HFFc6 (cell line): ENCODE measurements around the gene ARL8B. TPM values are rescaled to one million over a fixed set of nuclear protein-coding genes. Genes with fewer than 3 reads are reported as not detected.

ENCODE experiments used
- DNase-seq: peaks from one replicate; pipeline ENCODE4 v3.0.0-alpha.2; 2018
- H3K27ac Mint-ChIP-seq: 2 replicates; pipeline ENCODE4 v1.8.0; 2020; ENCODE audit warnings: mild to moderate bottlenecking, mixed read lengths
- H3K27me3 Mint-ChIP-seq: 2 replicates; pipeline ENCODE4 v1.8.0; 2021; ENCODE audit warnings: mild to moderate bottlenecking, moderate library complexity, mixed read lengths; ENCODE audit not compliant: insufficient read depth
- H3K36me3 Mint-ChIP-seq: 2 replicates; pipeline ENCODE4 v1.8.0; 2021; ENCODE audit warnings: low read depth, mixed read lengths
- H3K4me1 Mint-ChIP-seq: 2 replicates; pipeline ENCODE4 v1.8.0; 2020; ENCODE audit warnings: low read depth, mixed read lengths
- H3K4me3 Mint-ChIP-seq: 2 replicates; pipeline ENCODE4 v1.8.0; 2020; ENCODE audit warnings: mild to moderate bottlenecking, moderate library complexity, mixed read lengths
- H3K9me3 Mint-ChIP-seq: 2 replicates; pipeline ENCODE4 v1.8.0; 2020; ENCODE audit warnings: mild to moderate bottlenecking, mixed read lengths
- total RNA-seq, 6 experiments: library from RNA; stranded (reverse); fragmentation: NEBNext Ultra II Directional; extraction: Animal tissue kit (Norgen Biotek cat#: 25700); gene quantifications; 2 replicates in 1 of 6; 3 replicates in 5 of 6; pipeline ENCODE4 v1.2.3, GENCODE V29; 2021
- TF ChIP-seq, protein P1 (sequence below): fragments of 200-600 bp; sonication (generic); IDR thresholded peaks from 2 replicates; pipeline ENCODE4 v1.5.0; 2021; ENCODE audit warnings: antibody characterized with exemption, mild to moderate bottlenecking

The ARL8B gene
- total RNA-seq, 6 experiments from 2014 or later: 48.9 to 64.7 (median 53.7) TPM

DNA sequence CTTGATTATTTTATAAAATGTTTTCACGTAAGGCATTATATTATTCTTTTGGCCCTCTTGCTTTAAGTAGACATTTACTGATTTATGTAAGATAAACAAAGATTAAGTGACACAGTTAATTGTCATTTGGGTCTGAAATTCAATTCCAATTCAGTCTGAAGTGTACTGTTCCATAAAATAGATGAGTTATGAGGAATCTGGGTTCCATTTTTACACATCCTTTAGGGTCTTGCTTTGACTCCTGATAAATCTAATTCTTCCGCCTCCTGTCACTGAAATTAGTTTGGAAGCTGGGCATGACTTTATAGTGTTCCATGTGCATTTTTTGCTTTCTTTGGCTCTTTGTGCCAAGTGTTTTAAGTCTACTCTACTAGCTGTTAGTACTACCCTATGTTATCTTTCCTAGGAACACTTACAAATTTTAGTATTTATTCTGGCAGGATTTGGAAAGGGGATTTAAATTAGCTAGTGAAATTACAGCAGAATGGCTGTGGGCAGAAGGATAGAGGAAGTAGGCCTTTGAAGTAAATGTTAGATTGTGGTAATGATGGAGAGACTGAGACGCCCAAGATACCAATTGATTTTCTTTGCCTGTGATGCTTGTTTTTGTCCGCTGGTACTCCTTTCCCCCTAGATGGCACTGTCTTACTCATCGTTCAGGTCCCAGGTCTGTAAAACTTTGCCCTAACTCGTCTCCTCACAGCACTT, 14.3 kb downstream of the ARL8B start:
- Mint-ChIP-seq H3K27me3 (no peaks in the 10 kb centered on the region), H3K36me3 (peaks cover 4% of the 10 kb centered on the region; the same call in 1 of the 2 replicates), H3K4me1 (peaks cover 60% of the 10 kb centered on the region), H3K9me3 (no peaks in the 10 kb centered on the region), H3K4me3 (no peak overlapping the region), H3K27ac (peak overlapping the region; percentile 75)
- TF ChIP-seq, protein P1, sequence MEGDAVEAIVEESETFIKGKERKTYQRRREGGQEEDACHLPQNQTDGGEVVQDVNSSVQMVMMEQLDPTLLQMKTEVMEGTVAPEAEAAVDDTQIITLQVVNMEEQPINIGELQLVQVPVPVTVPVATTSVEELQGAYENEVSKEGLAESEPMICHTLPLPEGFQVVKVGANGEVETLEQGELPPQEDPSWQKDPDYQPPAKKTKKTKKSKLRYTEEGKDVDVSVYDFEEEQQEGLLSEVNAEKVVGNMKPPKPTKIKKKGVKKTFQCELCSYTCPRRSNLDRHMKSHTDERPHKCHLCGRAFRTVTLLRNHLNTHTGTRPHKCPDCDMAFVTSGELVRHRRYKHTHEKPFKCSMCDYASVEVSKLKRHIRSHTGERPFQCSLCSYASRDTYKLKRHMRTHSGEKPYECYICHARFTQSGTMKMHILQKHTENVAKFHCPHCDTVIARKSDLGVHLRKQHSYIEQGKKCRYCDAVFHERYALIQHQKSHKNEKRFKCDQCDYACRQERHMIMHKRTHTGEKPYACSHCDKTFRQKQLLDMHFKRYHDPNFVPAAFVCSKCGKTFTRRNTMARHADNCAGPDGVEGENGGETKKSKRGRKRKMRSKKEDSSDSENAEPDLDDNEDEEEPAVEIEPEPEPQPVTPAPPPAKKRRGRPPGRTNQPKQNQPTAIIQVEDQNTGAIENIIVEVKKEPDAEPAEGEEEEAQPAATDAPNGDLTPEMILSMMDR: peak; percentile 65
- DNase-seq: peak; percentile 20

DNA sequence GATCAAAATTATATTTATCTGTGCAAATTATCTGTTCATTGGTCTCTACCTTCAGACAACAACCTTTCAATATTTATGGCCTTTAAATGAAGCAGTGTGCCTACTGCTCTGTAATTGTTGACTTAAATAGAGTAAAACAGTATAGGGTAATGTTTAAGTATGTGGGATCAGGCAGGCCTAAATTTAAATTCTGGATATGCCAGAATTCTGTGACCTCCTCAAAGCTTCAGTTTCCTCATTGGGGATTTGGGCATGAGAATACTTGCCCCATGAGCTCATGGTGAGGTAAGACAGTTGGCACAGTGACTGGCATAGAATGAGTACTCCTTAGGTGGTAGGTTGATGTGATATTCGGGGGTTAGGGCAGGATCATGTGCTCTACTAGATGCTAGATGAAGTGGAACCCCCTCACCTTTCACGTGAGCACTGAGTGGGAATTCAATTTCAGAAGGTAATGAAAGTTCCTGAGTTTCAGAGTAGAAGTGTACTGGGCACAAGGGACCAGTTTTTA, 14.9 kb downstream of the ARL8B start:
- Mint-ChIP-seq H3K4me1 (peaks cover 60% of the 10 kb centered on the region), H3K4me3 (peak overlapping the region; percentile 39; the same call in 1 of the 2 replicates), H3K9me3 (no peaks in the 10 kb centered on the region), H3K27ac (peak overlapping the region; percentile 75), H3K36me3 (peaks cover 4% of the 10 kb centered on the region; the same call in 1 of the 2 replicates), H3K27me3 (no peaks in the 10 kb centered on the region; the same call in 1 of the 2 replicates)
- TF ChIP-seq, protein P1: no peak; the same call in 1 of the 2 replicates
- no peak for DNase-seq

DNA sequence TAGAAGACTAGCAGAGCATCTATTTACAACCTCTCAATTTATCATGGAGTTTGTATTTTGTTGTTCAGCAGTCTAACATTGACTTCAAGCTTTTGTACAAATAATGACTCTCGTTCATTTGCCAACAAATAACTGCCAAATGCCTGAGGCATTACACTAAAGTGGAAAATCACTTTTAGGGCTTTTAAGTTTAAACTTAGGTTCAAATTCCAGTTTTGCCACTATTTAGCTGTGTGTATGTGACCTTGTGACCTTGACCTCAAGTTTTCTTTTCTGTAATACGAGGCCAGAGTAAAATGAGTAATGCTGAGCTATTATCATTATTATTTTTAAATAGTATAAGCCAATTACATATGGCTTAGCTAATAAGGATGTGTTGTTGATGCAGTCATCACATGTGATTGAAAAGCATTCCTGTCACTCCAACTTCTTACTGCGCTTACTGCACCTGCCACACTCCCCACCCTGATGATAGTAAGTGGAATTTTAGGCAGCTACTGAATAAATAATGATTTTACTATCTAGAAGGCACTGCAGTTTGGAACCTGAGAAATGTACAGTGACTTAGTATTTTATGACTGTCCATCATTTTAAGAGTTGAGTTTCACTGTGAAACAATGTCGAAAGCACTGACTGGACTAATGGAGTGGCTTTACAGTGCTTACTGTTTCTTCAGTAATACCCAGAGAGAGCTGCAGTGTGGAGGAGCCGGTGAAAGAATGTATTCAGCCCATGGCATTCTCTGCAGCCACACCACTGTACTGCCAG, 16.3 kb downstream of the ARL8B start:
- peaks cover 50% of the 10 kb centered on the region for H3K4me1 Mint-ChIP-seq
- peak; percentile 66 for DNase-seq

DNA sequence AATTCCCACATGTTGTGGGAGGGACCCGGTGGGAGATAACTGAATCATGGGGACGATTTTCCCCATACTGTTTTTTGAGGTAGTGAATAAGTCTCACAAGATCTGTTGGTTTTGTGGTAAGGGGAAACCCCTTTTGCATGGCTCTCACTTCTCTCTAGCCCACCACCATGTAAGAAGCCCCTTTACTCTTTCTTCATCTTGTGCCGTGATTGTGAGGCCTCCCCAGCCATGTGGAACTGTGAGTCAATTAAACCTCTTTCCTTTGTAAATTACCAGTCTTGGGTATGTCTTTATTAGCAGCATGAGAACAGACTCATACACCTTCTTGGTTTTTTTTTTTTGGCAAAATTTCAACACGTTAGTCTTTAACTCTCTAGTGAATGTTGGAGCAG, 18.1 kb downstream of the ARL8B start:
- Mint-ChIP-seq H3K4me3 (peak overlapping the region; percentile 65), H3K27me3 (no peaks in the 10 kb centered on the region; the same call in 1 of the 2 replicates), H3K36me3 (peaks cover 4% of the 10 kb centered on the region; the same call in 1 of the 2 replicates), H3K9me3 (no peaks in the 10 kb centered on the region), H3K4me1 (peaks cover 50% of the 10 kb centered on the region), H3K27ac (peak overlapping the region; percentile 73)
- no peak for DNase-seq
- TF ChIP-seq, protein P1: no peak

More for the DNA sequence above, 16.3 kb downstream of the ARL8B start:
- peak overlapping the region; percentile 69 for H3K4me3 Mint-ChIP-seq
- TF ChIP-seq, protein P1: no peak
- peak overlapping the region; percentile 80 for H3K27ac Mint-ChIP-seq
- H3K9me3 Mint-ChIP-seq: no peaks in the 10 kb centered on the region
- no peaks in the 10 kb centered on the region; the same call in 1 of the 2 replicates for H3K27me3 Mint-ChIP-seq
- H3K36me3 Mint-ChIP-seq: peaks cover 4% of the 10 kb centered on the region; the same call in 1 of the 2 replicates

DNA sequence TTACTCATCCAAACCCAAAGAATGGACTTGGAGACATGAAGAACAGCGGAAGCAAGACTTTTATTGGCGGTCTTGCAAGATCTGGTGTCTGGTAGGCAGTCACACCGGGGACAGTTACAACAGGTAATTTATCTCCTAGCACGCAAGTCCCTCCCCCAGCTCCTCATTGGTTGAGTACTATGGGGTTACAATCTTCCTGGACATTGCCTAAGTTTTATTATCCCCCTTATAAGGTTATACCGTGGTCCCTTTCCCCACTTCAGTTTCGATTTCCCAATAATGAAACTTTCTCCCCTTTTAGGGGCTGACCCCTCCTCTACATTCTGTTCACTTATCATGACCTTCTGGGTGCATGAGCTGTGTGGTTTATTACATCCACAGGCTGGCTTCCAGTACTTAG, 18.7 kb downstream of the ARL8B start:
- Mint-ChIP-seq H3K4me1 (peaks cover 50% of the 10 kb centered on the region), H3K27ac (no peak overlapping the region), H3K9me3 (no peaks in the 10 kb centered on the region), H3K4me3 (no peak overlapping the region), H3K36me3 (peaks cover 4% of the 10 kb centered on the region; the same call in 1 of the 2 replicates), H3K27me3 (no peaks in the 10 kb centered on the region; the same call in 1 of the 2 replicates)
- TF ChIP-seq, protein P1: no peak
- DNase-seq: no peak
